ENCODE data around the gene RNF167. TPM values are rescaled to one million over a fixed set of nuclear protein-coding genes. Genes with fewer than 3 reads are reported as not detected.

The RNF167 gene
- polyA plus RNA-seq, 1 donor (not counting 4 experiments of a cell fraction or from before 2014, with no cell fraction given), result 101 TPM

GRCh38 chr17:4982305-4982704 lies 42.2 kb downstream of the RNF167 start:
- no peaks in the 10 kb centered on the region for H4K20me1 ChIP-seq (ENCODE audit: control insufficient read depth, extremely low read depth, insufficient read depth, low read length)
- no peak for FAIRE-seq

GRCh38 chr17:4986403-4986802 lies 46.3 kb downstream of the RNF167 start:
- Histone ChIP-seq H3K4me2 (ENCODE audit: control insufficient read depth, extremely low read depth, insufficient read depth, low read depth, low read length) (peak overlapping the region; percentile 69), H4K20me1 (ENCODE audit: control insufficient read depth, extremely low read depth, insufficient read depth, low read length) (no peaks in the 10 kb centered on the region), H3K4me1 (ENCODE audit: control insufficient read depth, extremely low read depth, insufficient read depth, low read length) (peaks cover 9% of the 10 kb centered on the region), H3K9me3 (ENCODE audit: control insufficient read depth, low read depth, low read length) (no peaks in the 10 kb centered on the region), H3K9me1 (ENCODE audit: control insufficient read depth, extremely low read depth, insufficient read depth, low read length) (no peaks in the 10 kb centered on the region), H2AFZ (ENCODE audit: control insufficient read depth, low read length) (peak overlapping the region; percentile 82), H3K27ac (ENCODE audit: control insufficient read depth, insufficient read depth, low read length) (peak overlapping the region; percentile 58), H3K79me2 (ENCODE audit: control insufficient read depth, insufficient read depth, low read length) (peaks cover 14% of the 10 kb centered on the region), H3K9ac (ENCODE audit: control insufficient read depth, extremely low read depth, insufficient read depth, low read length) (peak overlapping the region; percentile 77), H3K27me3 (ENCODE audit: control insufficient read depth, extremely low read depth, insufficient read depth, low read length) (no peaks in the 10 kb centered on the region), H3K4me3 (ENCODE audit: control insufficient read depth in 2 of 3, extremely low read depth in 1 of 3, insufficient read depth in 2 of 3, low read depth in 1 of 3, low read length in 3 of 3) (peak overlapping the region; percentile 75 to 91 (median 82)), H3K36me3 (ENCODE audit: control insufficient read depth in 2 of 2, extremely low read depth in 1 of 2, insufficient read depth in 2 of 2, low read length in 2 of 2) (peaks cover 11 to 29% of the 10 kb centered on the region in 2 experiments)
- TF ChIP-seq CTCF (optimal IDR thresholded peaks at IDR 0.05 in 1 of 3, IDR thresholded peaks at IDR 0.05 in 1 of 3, conservative IDR thresholded peaks at IDR 0.05 in 1 of 3; ENCODE audit: extremely low read depth in 1 of 3, insufficient read depth in 2 of 3, low read length in 3 of 3) (no peak), EZH2 (IDR thresholded peaks at IDR 0.05; ENCODE audit: low read length) (no peak)
- DNase-seq (ENCODE audit: low read depth, low spot score), result no peak
- FAIRE-seq, result peak; percentile 63
- dilution Hi-C loops (cut with MboI; ENCODE audit: extremely low pct_ligation_motif_present, low sequenced_read_pairs), result no loop called here

More at GRCh38 chr17:4982305-4982704, 42.2 kb downstream of the RNF167 start:
- H3K9me3 ChIP-seq (ENCODE audit: control insufficient read depth, low read depth, low read length), result no peaks in the 10 kb centered on the region
- H3K4me2 ChIP-seq (ENCODE audit: control insufficient read depth, extremely low read depth, insufficient read depth, low read depth, low read length), result no peak overlapping the region
- dilution Hi-C loops (cut with MboI; ENCODE audit: extremely low pct_ligation_motif_present, low sequenced_read_pairs), result no loop called here
- H3K79me2 ChIP-seq (ENCODE audit: control insufficient read depth, insufficient read depth, low read length), result peaks cover 14% of the 10 kb centered on the region
- no peak overlapping the region for H3K9ac ChIP-seq (ENCODE audit: control insufficient read depth, extremely low read depth, insufficient read depth, low read length)
- peaks cover 5% of the 10 kb centered on the region for H3K4me1 ChIP-seq (ENCODE audit: control insufficient read depth, extremely low read depth, insufficient read depth, low read length)
- no peaks in the 10 kb centered on the region for H3K9me1 ChIP-seq (ENCODE audit: control insufficient read depth, extremely low read depth, insufficient read depth, low read length)
- no peak overlapping the region for H2AFZ ChIP-seq (ENCODE audit: control insufficient read depth, low read length)
- peaks cover 43 to 45% of the 10 kb centered on the region in 2 experiments for H3K36me3 ChIP-seq (ENCODE audit: control insufficient read depth in 2 of 2, extremely low read depth in 1 of 2, insufficient read depth in 2 of 2, low read length in 2 of 2)
- no peak overlapping the region for H3K4me3 ChIP-seq (ENCODE audit: control insufficient read depth in 2 of 3, extremely low read depth in 1 of 3, insufficient read depth in 2 of 3, low read depth in 1 of 3, low read length in 3 of 3)
- TF ChIP-seq CTCF (optimal IDR thresholded peaks at IDR 0.05 in 1 of 3, IDR thresholded peaks at IDR 0.05 in 1 of 3, conservative IDR thresholded peaks at IDR 0.05 in 1 of 3; ENCODE audit: extremely low read depth in 1 of 3, insufficient read depth in 2 of 3, low read length in 3 of 3), result no peak
- TF ChIP-seq EZH2 (IDR thresholded peaks at IDR 0.05; ENCODE audit: low read length), result no peak
- no peak for DNase-seq (ENCODE audit: low read depth, low spot score)
- no peak overlapping the region for H3K27ac ChIP-seq (ENCODE audit: control insufficient read depth, insufficient read depth, low read length)
- H3K27me3 ChIP-seq (ENCODE audit: control insufficient read depth, extremely low read depth, insufficient read depth, low read length), result no peaks in the 10 kb centered on the region

All from keratinocyte (primary cell).